OCI-LY1 (cell line): ENCODE measurements around the gene NAV2.

Experiments used
- H2AFZ ChIP-seq: fragments of 200-600 bp; sonication (generic), shearing (Covaris generic); 2 replicates; pipeline ENCODE4 v1.6.0; 2014; ENCODE audit warnings: antibody characterized with exemption, mild to moderate bottlenecking, low read length
- H3F3A ChIP-seq: fragments of 200-600 bp; sonication (generic), shearing (Covaris generic); 2 replicates; pipeline ENCODE4 v1.6.0; 2014; ENCODE audit warnings: mild to moderate bottlenecking, antibody characterized with exemption, low read length, moderate library complexity; ENCODE audit not compliant: insufficient read depth
- H3K27ac ChIP-seq: fragments of 200-600 bp; sonication (generic); 2 replicates; pipeline ENCODE4 v1.5.1; 2014; ENCODE audit warnings: low read length, mixed run types, mild to moderate bottlenecking, low read depth; ENCODE audit not compliant: poor library complexity, severe bottlenecking
- H3K27me3 ChIP-seq: fragments of 200-600 bp; sonication (generic); 2 replicates; pipeline ENCODE4 v1.6.0; 2014; ENCODE audit warnings: antibody characterized with exemption, mild to moderate bottlenecking, low read length, moderate library complexity; ENCODE audit not compliant: insufficient read depth
- H3K36me3 ChIP-seq: fragments of 200-600 bp; sonication (generic); 2 replicates; pipeline ENCODE4 v1.6.1; 2014; ENCODE audit warnings: mild to moderate bottlenecking, antibody characterized with exemption, low read length, moderate library complexity, mixed read lengths; ENCODE audit not compliant: insufficient read depth
- H3K4me1 ChIP-seq: fragments of 200-600 bp; sonication (generic); 2 replicates; pipeline ENCODE4 v1.5.1; 2014; ENCODE audit warnings: mild to moderate bottlenecking, low read length, moderate library complexity; ENCODE audit not compliant: insufficient read depth, severe bottlenecking
- H3K4me2 ChIP-seq: fragments of 200-600 bp; sonication (generic), shearing (Covaris generic); 2 replicates; pipeline ENCODE4 v1.6.1; 2014; ENCODE audit warnings: low read length
- H3K4me3 ChIP-seq: fragments of 200-600 bp; sonication (generic); 2 replicates; pipeline ENCODE4 v1.5.1; 2014; ENCODE audit warnings: low read length, low read depth, mild to moderate bottlenecking, mixed read lengths; ENCODE audit not compliant: poor library complexity, severe bottlenecking
- H3K79me2 ChIP-seq: fragments of 200-600 bp; shearing (Covaris generic); 2 replicates; pipeline ENCODE4 v1.6.1; 2016; ENCODE audit warnings: mixed run types, low read length, mixed read lengths; ENCODE audit not compliant: insufficient read depth
- H3K9ac ChIP-seq: fragments of 200-600 bp; sonication (generic), shearing (Covaris generic); 2 replicates; pipeline ENCODE4 v1.6.1; 2014; ENCODE audit warnings: mild to moderate bottlenecking, low read length, mixed read lengths
- H3K9me2 ChIP-seq: fragments of 200-600 bp; sonication (generic), shearing (Covaris generic); 2 replicates; pipeline ENCODE4 v1.6.1; 2014; ENCODE audit warnings: low read depth, mild to moderate bottlenecking, low read length, mixed read lengths
- H3K9me3 ChIP-seq: fragments of 200-600 bp; shearing (Covaris generic); 2 replicates; pipeline ENCODE4 v1.6.1; 2014; ENCODE audit warnings: low read length, mixed read lengths
- H4K20me1 ChIP-seq: fragments of 200-600 bp; sonication (generic), shearing (Covaris generic); 2 replicates; pipeline ENCODE4 v1.6.0; 2016; ENCODE audit warnings: mild to moderate bottlenecking, low read length; ENCODE audit not compliant: insufficient read depth
- EZH2 ChIP-seq: fragments of 200-600 bp; sonication (generic), shearing (Covaris generic); IDR thresholded peaks from 2 replicates; pipeline ENCODE4 v1.8.0; 2017; ENCODE audit warnings: borderline replicate concordance, mixed run types, mild to moderate bottlenecking, antibody characterized with exemption, low read length, moderate library complexity, mixed read lengths
- TF ChIP-seq, protein P1 (sequence below): fragments of 200-600 bp; sonication (generic), shearing (Covaris generic); IDR thresholded peaks from 2 replicates; pipeline ENCODE4 v1.5.1; 2017; ENCODE audit warnings: mild to moderate bottlenecking, antibody characterized with exemption, low read length, moderate library complexity, mixed read lengths

The NAV2 gene

DNA sequence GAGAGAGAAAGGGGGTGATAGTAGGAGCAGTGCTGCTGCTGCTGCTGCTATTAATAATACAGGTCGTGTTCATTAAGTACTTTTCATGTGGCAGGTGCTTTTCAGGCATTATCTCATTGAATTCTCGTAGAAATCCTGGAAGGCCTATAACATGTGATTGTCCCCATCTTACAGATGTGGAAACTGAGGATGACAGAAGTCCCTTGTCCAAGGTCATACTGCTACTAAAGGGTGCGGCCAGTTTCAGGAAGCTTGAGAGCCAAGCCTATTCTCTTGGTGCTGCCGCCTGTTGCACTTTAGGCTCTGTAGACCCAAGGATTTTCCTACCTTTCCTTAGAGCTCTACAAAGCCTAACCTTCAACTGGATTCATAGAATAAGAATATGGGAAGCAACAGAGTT, 254.3 kb downstream of the NAV2 start:
- Histone ChIP-seq H3K4me1 (peaks cover 4% of the 10 kb centered on the region), H3F3A (no peaks in the 10 kb centered on the region), H2AFZ (no peak overlapping the region), H3K27ac (no peak overlapping the region), H3K36me3 (no peaks in the 10 kb centered on the region), H3K9ac (no peak overlapping the region), H3K4me2 (no peak overlapping the region), H3K9me2 (no peaks in the 10 kb centered on the region), H3K27me3 (no peaks in the 10 kb centered on the region), H4K20me1 (no peaks in the 10 kb centered on the region), H3K9me3 (no peaks in the 10 kb centered on the region), H3K4me3 (no peak overlapping the region), H3K79me2 (no peaks in the 10 kb centered on the region)
- TF ChIP-seq, protein P1, sequence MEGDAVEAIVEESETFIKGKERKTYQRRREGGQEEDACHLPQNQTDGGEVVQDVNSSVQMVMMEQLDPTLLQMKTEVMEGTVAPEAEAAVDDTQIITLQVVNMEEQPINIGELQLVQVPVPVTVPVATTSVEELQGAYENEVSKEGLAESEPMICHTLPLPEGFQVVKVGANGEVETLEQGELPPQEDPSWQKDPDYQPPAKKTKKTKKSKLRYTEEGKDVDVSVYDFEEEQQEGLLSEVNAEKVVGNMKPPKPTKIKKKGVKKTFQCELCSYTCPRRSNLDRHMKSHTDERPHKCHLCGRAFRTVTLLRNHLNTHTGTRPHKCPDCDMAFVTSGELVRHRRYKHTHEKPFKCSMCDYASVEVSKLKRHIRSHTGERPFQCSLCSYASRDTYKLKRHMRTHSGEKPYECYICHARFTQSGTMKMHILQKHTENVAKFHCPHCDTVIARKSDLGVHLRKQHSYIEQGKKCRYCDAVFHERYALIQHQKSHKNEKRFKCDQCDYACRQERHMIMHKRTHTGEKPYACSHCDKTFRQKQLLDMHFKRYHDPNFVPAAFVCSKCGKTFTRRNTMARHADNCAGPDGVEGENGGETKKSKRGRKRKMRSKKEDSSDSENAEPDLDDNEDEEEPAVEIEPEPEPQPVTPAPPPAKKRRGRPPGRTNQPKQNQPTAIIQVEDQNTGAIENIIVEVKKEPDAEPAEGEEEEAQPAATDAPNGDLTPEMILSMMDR: no peak
- TF ChIP-seq EZH2: no peak

DNA sequence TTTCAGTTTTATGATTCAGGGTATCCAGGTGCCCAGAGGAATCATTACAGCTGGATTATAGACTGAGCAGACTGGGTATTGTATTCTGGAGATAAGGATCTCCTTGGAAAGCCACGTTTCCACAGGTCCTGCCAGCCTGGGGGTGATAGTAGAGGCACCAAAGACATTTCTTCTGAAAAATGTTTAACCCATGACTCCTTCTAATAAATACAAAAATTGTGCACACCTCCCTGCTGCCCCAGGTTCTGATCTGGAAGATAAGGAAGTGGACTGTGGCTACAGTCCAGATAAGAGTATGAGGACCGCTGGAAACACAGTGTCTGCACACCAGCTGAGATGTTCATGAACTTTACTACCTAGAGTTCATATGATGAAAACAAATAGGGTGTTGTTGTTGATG, 255.2 kb downstream of the NAV2 start:
- no peaks in the 10 kb centered on the region for H3K36me3 ChIP-seq
- no peak overlapping the region for H3K9ac ChIP-seq
- no peaks in the 10 kb centered on the region for H4K20me1 ChIP-seq
- H3F3A ChIP-seq: no peaks in the 10 kb centered on the region
- no peak overlapping the region for H3K4me2 ChIP-seq
- no peaks in the 10 kb centered on the region for H3K9me3 ChIP-seq
- H3K79me2 ChIP-seq: no peaks in the 10 kb centered on the region
- no peaks in the 10 kb centered on the region for H3K27me3 ChIP-seq
- H3K4me1 ChIP-seq: peaks cover 4% of the 10 kb centered on the region
- H3K27ac ChIP-seq: no peak overlapping the region
- no peaks in the 10 kb centered on the region for H3K9me2 ChIP-seq
- TF ChIP-seq EZH2: no peak
- TF ChIP-seq, protein P1: no peak
- no peak overlapping the region for H2AFZ ChIP-seq
- H3K4me3 ChIP-seq: no peak overlapping the region

DNA sequence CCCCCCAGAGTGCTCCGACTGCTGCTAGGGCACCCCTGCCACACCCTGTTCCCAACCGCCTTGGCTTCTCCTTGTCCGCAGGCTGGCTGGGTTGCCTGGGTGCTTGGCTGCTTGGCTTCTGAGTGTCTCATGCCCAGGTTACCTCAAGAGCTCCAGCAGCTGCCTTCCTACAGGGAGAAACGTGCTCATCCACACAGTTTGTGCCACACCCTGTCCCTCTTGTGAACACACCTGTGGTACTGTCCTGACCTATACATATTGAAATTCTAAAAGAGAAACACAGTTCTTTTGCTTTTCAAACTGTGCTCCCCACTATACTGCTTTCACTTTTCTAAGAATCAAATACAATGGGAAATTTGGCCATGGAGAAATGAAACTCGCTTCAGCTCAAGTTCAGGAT, 256.2 kb downstream of the NAV2 start:
- Histone ChIP-seq H3K4me3 (no peak overlapping the region), H3K4me2 (no peak overlapping the region), H4K20me1 (no peaks in the 10 kb centered on the region)

More for the DNA sequence above, 256.2 kb downstream of the NAV2 start:
- Histone ChIP-seq H3K36me3 (no peaks in the 10 kb centered on the region), H3K79me2 (no peaks in the 10 kb centered on the region), H3K27me3 (no peaks in the 10 kb centered on the region), H3K9me3 (no peaks in the 10 kb centered on the region), H3K9ac (no peak overlapping the region), H3K9me2 (no peaks in the 10 kb centered on the region), H3K27ac (no peak overlapping the region), H3F3A (no peaks in the 10 kb centered on the region), H3K4me1 (peaks cover 4% of the 10 kb centered on the region), H2AFZ (no peak overlapping the region)
- TF ChIP-seq EZH2: no peak
- TF ChIP-seq, protein P1: no peak
